Activated naive CD4-positive, alpha-beta T cell treated with anti-CD3 and anti-CD28 coated beads, Interleukin-2, amount 50 U/mL, for 24 hours (primary cell): ENCODE results near the gene KIT.

Source experiments
- H3K27ac Mint-ChIP-seq: one replicate; pipeline ENCODE4 v1.8.0; 2021; ENCODE audit warnings: mild to moderate bottlenecking, mixed read lengths
- H3K27me3 Mint-ChIP-seq: one replicate; pipeline ENCODE4 v1.8.0; 2021; ENCODE audit warnings: mixed read lengths
- H3K36me3 Mint-ChIP-seq: one replicate; pipeline ENCODE4 v1.8.0; 2021; ENCODE audit warnings: mixed read lengths
- H3K4me1 Mint-ChIP-seq: one replicate; pipeline ENCODE4 v1.8.0; 2021; ENCODE audit warnings: mixed read lengths
- H3K4me3 Mint-ChIP-seq: one replicate; pipeline ENCODE4 v1.8.0; 2021; ENCODE audit warnings: mild to moderate bottlenecking, mixed read lengths
- H3K9me3 Mint-ChIP-seq: one replicate; pipeline ENCODE4 v1.8.0; 2021; ENCODE audit warnings: mixed read lengths

KIT gene

GRCh38 chr4:54742636-54743399 is 85.1 kb downstream of the KIT start:
- H3K9me3 Mint-ChIP-seq, result no peaks in the 10 kb centered on the region
- H3K4me3 Mint-ChIP-seq, result no peak overlapping the region
- H3K27ac Mint-ChIP-seq, result no peak overlapping the region
- no peaks in the 10 kb centered on the region for H3K27me3 Mint-ChIP-seq
- peaks cover 4% of the 10 kb centered on the region for H3K4me1 Mint-ChIP-seq
- H3K36me3 Mint-ChIP-seq, result no peaks in the 10 kb centered on the region

- peaks cover 4% of the 10 kb centered on the region for H3K4me1 Mint-ChIP-seq
- no peak overlapping the region for H3K4me3 Mint-ChIP-seq
- no peaks in the 10 kb centered on the region for H3K9me3 Mint-ChIP-seq
- no peaks in the 10 kb centered on the region for H3K36me3 Mint-ChIP-seq
- no peak overlapping the region for H3K27ac Mint-ChIP-seq
- H3K27me3 Mint-ChIP-seq, result no peaks in the 10 kb centered on the region
These were observed 85.8 kb downstream of the KIT start for GRCh38 chr4:54743562-54743961.

DNA sequence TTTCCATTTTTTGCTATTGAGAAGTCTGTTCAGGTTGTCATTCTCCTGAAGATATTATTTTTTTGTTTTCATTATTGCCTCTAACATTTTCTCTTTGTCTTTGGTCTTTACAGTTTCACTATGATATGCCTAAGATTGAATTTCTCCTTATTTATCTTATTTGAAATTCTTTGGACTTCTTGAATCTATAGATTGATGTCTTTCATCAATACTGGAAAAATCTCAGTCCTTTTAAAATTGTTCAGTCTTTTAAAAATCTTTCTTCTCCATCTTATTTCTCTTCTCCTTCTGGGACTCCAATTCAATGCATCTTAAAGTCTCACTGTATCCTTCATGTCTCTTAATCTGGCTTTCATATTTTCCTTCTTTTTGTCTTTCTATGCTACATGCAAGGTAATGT is 86.7 kb downstream of the KIT start:
- no peak overlapping the region for H3K27ac Mint-ChIP-seq
- peaks cover 4% of the 10 kb centered on the region for H3K4me1 Mint-ChIP-seq
- H3K4me3 Mint-ChIP-seq, result no peak overlapping the region
- no peaks in the 10 kb centered on the region for H3K9me3 Mint-ChIP-seq
- H3K36me3 Mint-ChIP-seq, result no peaks in the 10 kb centered on the region
- H3K27me3 Mint-ChIP-seq, result no peaks in the 10 kb centered on the region

GRCh38 chr4:54745031-54745770 is 87.4 kb downstream of the KIT start:
- no peaks in the 10 kb centered on the region for H3K36me3 Mint-ChIP-seq
- H3K27me3 Mint-ChIP-seq, result no peaks in the 10 kb centered on the region
- H3K27ac Mint-ChIP-seq, result no peak overlapping the region
- no peaks in the 10 kb centered on the region for H3K9me3 Mint-ChIP-seq
- no peak overlapping the region for H3K4me3 Mint-ChIP-seq
- H3K4me1 Mint-ChIP-seq, result peaks cover 4% of the 10 kb centered on the region

GRCh38 chr4:54746218-54746617 is 88.5 kb downstream of the KIT start:
- H3K9me3 Mint-ChIP-seq, result no peaks in the 10 kb centered on the region
- H3K4me3 Mint-ChIP-seq, result no peak overlapping the region
- H3K4me1 Mint-ChIP-seq, result peaks cover 4% of the 10 kb centered on the region
- no peaks in the 10 kb centered on the region for H3K36me3 Mint-ChIP-seq
- H3K27ac Mint-ChIP-seq, result no peak overlapping the region
- H3K27me3 Mint-ChIP-seq, result no peaks in the 10 kb centered on the region

GRCh38 chr4:54750341-54750740 is 92.6 kb downstream of the KIT start:
- Mint-ChIP-seq H3K27me3 (no peaks in the 10 kb centered on the region), H3K9me3 (no peaks in the 10 kb centered on the region), H3K36me3 (no peaks in the 10 kb centered on the region), H3K4me3 (no peak overlapping the region), H3K4me1 (peaks cover 4% of the 10 kb centered on the region), H3K27ac (no peak overlapping the region)

DNA sequence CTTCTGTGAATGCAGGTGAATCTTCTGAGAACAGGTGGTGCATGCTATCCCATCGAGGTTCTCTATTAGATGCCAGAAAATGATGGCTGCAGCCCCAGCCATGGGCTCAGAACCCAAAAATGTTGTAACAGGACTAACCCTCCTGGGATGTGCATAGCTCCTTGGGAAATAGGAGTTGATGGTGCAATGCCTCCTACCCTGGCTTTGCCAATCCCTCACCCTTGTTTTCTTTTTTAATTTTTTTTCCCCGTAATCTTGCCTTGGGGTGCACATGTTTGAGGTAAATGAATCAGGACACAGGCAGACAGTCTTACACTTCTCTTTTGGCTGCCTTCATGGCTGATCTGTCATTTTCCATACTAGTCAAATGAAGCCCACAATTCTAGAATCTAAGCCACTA is 96.6 kb downstream of the KIT start:
- no peaks in the 10 kb centered on the region for H3K27me3 Mint-ChIP-seq
- no peaks in the 10 kb centered on the region for H3K4me1 Mint-ChIP-seq
- H3K36me3 Mint-ChIP-seq, result no peaks in the 10 kb centered on the region
- H3K27ac Mint-ChIP-seq, result no peak overlapping the region
- no peaks in the 10 kb centered on the region for H3K9me3 Mint-ChIP-seq
- no peak overlapping the region for H3K4me3 Mint-ChIP-seq

- no peaks in the 10 kb centered on the region for H3K27me3 Mint-ChIP-seq
- no peak overlapping the region for H3K4me3 Mint-ChIP-seq
- H3K4me1 Mint-ChIP-seq, result no peaks in the 10 kb centered on the region
- peaks cover 1% of the 10 kb centered on the region for H3K36me3 Mint-ChIP-seq
- H3K9me3 Mint-ChIP-seq, result peaks cover 24% of the 10 kb centered on the region
- no peak overlapping the region for H3K27ac Mint-ChIP-seq
These were observed 106.7 kb downstream of the KIT start for GRCh38 chr4:54764476-54764875.

DNA sequence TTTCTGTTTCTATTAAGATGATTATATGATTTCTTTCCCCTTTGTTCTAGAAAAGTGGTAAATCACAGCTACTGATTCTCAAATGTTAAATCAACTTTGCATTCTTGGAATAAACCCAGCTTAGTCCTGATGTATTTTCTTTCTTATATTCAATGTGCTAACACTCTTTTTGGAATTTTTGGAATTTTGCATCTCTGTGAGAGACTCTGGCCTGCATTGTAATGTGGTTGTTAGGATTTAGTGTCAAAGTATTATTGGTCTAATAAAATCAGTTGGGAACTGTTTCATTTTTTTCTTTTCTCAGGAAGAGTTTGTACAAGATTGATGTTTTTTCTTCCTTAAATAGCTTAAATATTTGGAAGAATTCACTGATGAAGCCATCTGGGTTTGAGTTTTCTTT is 109.6 kb downstream of the KIT start:
- H3K27me3 Mint-ChIP-seq, result no peaks in the 10 kb centered on the region
- H3K27ac Mint-ChIP-seq, result no peak overlapping the region
- peaks cover 11% of the 10 kb centered on the region for H3K9me3 Mint-ChIP-seq
- H3K4me1 Mint-ChIP-seq, result no peaks in the 10 kb centered on the region
- no peaks in the 10 kb centered on the region for H3K36me3 Mint-ChIP-seq
- H3K4me3 Mint-ChIP-seq, result no peak overlapping the region

DNA sequence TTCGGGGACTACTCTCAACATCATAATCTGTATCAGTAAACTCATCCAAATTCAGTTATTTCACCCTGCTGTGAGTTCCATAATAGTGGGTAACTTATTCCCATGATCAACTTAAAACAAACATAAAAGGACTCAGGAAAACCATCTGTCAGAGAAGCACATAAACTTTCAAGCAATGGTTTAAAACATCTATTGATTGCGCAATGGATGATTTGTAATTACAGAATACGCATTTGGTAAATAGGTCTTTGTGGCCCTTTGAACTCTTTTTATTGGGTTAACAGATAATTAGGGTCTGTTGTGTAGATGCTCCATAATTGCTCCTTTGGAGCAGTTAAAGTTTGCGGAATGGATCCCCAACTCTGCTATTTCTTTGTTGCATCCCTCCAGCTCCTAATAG is 115.3 kb downstream of the KIT start:
- H3K27ac Mint-ChIP-seq, result no peak overlapping the region
- no peaks in the 10 kb centered on the region for H3K27me3 Mint-ChIP-seq
- H3K36me3 Mint-ChIP-seq, result no peaks in the 10 kb centered on the region
- H3K9me3 Mint-ChIP-seq, result no peaks in the 10 kb centered on the region
- H3K4me3 Mint-ChIP-seq, result no peak overlapping the region
- no peaks in the 10 kb centered on the region for H3K4me1 Mint-ChIP-seq

DNA sequence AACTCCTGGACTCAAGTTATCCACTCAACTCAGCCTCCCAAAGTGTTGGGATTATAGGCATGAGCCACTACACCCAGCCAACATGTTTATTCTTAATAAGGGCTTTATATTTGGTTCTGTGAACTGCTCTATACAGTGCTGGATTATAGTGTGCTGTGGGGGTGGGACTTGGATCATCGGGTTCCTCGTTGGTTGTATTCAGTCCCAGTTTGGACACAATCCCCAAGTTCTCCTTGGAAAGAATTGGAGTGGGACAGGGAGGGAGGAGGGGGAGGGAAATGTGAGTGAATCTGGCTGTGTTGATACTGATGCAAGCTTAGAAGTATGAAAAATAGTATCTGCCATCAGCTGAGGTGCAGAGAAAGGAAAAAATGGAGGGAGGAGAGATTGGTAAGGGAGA is 121.3 kb downstream of the KIT start:
- H3K27ac Mint-ChIP-seq, result no peak overlapping the region
- no peaks in the 10 kb centered on the region for H3K27me3 Mint-ChIP-seq
- H3K36me3 Mint-ChIP-seq, result no peaks in the 10 kb centered on the region
- H3K4me1 Mint-ChIP-seq, result peaks cover 9% of the 10 kb centered on the region
- no peaks in the 10 kb centered on the region for H3K9me3 Mint-ChIP-seq
- no peak overlapping the region for H3K4me3 Mint-ChIP-seq

- Mint-ChIP-seq H3K36me3 (no peaks in the 10 kb centered on the region), H3K27me3 (no peaks in the 10 kb centered on the region), H3K27ac (peak overlapping the region; percentile 56)
These were observed 121.9 kb downstream of the KIT start for GRCh38 chr4:54779476-54780148.

DNA sequence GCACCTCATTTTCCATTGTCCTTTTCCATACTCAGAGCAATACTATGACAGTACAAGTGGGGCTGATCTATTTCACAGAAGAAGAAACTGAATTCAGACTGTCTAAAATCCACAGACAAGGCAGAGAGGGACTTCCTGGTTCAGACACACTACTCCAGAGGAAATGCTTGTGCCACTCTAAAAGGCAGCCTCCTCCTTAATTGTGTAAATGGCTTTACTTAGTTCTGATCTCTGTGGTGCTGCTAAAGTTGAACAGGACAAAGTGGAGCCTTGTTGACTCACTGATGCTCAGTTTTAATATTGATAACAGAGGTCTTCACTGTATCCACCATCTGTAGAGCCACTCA is 122.4 kb downstream of the KIT start:
- H3K27ac Mint-ChIP-seq, result peak overlapping the region; percentile 56
- no peak overlapping the region for H3K4me3 Mint-ChIP-seq
- H3K27me3 Mint-ChIP-seq, result no peaks in the 10 kb centered on the region

More at GRCh38 chr4:54779476-54780148, 121.9 kb downstream of the KIT start:
- H3K9me3 Mint-ChIP-seq, result no peaks in the 10 kb centered on the region
- no peak overlapping the region for H3K4me3 Mint-ChIP-seq
- H3K4me1 Mint-ChIP-seq, result peaks cover 9% of the 10 kb centered on the region

GRCh38 chr4:54781756-54782155 is 124.0 kb downstream of the KIT start:
- Mint-ChIP-seq H3K27ac (no peak overlapping the region), H3K9me3 (no peaks in the 10 kb centered on the region), H3K27me3 (no peaks in the 10 kb centered on the region), H3K36me3 (no peaks in the 10 kb centered on the region), H3K4me3 (no peak overlapping the region), H3K4me1 (peaks cover 9% of the 10 kb centered on the region)

More for the DNA sequence above, 122.4 kb downstream of the KIT start:
- Mint-ChIP-seq H3K9me3 (no peaks in the 10 kb centered on the region), H3K36me3 (no peaks in the 10 kb centered on the region), H3K4me1 (peaks cover 9% of the 10 kb centered on the region)

DNA sequence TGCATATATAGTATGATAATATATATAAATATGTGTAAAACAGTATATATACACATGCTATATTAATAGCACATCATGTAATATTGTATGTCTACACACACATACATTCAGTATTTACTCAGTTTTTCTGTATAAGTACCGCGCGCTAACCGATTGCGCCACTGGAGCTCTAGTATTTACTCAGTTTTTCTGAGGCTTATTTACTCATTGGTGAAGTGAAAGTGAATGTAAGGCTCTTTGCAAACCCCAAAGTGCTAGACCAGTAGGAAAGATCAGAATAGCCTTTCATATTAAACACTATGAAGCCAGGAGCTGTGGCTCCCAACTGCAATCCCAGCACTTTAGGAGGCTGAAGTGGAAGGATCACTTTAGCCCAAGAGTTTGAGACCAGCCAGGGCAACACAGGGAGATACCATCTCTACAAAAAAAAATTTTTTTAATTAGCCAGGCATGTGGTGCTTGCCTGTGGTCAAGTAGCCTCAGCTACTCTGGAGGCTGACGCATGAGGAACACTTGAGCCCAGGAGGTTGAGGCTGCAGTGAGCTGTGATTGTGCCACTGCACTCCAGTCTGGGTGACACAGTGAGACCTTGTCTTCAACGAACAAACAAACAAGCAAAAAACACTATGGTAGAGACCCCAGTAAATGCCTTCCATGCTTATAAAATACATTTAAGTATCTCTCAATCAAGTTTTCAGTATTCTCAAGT is 125.8 kb downstream of the KIT start:
- no peaks in the 10 kb centered on the region for H3K9me3 Mint-ChIP-seq
- no peaks in the 10 kb centered on the region for H3K27me3 Mint-ChIP-seq
- H3K4me3 Mint-ChIP-seq, result no peak overlapping the region
- peaks cover 9% of the 10 kb centered on the region for H3K4me1 Mint-ChIP-seq
- no peak overlapping the region for H3K27ac Mint-ChIP-seq
- H3K36me3 Mint-ChIP-seq, result no peaks in the 10 kb centered on the region
